Activated T-cell treated with anti-CD3 and anti-CD28 coated beads for 24 hours (primary cell): ENCODE data around the gene CRAT.
A peak's percentile ranks its signal among the peaks of the same experiment; 100 is the strongest.

Experiments used
- DNase-seq: peaks from one replicate; pipeline ENCODE4 v3.0.0-alpha.2; 2020; ENCODE audit warnings: low read depth

CRAT gene

GRCh38 chr9:129089246-129089645, 21.3 kb downstream of the CRAT start:
- DNase-seq: no peak

DNA sequence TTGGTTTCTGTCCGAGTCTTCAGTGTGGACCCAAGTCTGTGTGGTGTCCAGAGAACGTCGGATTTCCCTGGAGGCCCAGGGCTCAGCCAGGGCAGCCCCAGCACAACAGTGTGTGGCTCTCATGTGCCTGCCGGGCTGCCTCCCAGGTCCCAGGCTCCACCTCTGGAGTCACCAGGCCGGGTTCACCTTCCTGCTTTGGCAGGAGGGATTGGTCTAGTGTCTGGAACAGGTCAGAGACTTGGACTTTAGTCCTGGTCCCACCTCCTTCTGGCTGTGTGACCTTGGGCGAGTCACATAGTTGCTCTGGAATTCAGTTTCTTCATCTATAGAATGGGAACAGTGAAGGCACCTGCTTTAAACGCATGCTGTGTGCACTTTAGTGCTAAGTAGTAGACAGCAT, 26.5 kb downstream of the CRAT start:
- no peak for DNase-seq

- peak; percentile 14 for DNase-seq
Measured at GRCh38 chr9:129081388-129081904, 29.1 kb downstream of the CRAT start.

GRCh38 chr9:129080601-129081387, 29.8 kb downstream of the CRAT start, which contains the start of gene DOLPP1:
DOLPP1 (plus strand) TSS chr9:129081111; CDS start chr9:129081132, 21 bp downstream.
- peak; percentile 97 for DNase-seq

DNA sequence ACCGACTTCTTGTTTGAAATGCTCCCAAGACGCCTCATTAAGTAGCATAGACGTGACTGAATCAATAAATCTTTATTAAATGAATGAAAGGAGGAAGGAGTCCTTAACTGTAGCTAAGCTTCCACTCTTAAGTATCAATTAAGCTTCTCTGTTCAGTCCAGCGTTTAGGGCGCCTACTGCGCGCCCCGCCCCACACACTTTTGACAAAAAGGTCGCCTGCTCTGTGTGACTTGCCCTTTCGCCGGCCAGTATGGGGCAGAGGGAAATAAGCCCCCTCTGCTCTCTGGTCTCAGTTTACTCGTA, 30.3 kb downstream of the CRAT start:
- no peak for DNase-seq

DNA sequence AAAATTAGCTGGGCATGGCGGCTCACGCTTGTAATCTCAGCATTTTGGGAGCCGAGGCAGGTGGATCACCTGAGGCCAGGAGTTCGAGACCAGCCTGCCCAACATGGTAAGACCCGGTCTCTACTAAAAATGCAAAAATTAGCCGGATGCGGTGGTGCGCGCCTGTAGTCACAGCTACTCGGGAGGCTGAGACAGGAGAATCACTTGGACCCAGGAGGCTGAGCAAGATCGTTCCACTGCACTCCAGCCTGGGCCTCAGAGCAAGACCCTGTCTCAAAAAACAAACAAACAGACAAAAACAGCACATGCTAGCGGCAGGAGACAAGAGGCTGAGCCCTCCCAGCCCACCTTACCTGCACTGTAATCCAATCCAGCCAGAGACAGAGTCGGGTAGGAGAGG, 30.8 kb downstream of the CRAT start:
- DNase-seq: no peak

DNA sequence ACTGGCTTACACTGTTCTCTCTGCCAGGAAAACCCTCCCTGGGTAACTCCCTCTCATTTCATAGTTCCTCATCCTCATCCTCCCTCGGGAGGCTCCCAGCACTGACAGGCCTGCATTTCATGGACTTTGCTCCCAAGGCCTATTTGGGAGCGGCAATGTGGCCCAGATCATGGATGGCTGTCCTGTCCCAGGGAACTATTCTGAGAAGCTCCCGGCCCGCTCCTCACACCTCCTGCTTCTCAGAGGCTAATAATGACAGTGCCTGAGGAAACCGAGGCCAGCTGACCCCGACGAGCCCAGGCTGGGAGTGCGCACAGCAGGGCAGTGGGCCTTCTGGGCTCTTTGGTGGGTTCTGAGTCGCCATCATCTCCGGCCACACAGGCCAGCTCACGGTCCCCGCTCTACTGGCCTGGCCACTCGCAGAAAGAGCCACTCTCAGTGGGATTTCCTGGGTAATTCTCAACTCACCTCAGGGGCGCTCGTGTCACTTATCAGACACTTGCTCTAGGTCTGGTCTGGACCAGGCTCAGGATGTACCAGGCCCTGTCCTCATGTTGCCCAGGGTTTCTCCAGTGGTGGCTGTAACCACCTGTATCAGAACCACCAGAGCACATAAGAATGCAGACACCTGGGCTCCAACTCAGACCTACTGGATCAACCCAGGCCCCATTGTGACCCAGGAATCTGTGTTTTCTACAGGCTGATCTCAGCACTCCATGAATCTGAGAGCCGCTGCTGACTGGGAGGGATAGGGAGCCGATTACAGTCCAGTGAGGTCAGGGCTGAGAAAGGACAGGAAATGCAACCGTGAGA, 31.7 kb downstream of the CRAT start:
- no peak for DNase-seq

- DNase-seq: no peak
Measured at GRCh38 chr9:129077236-129077635, 33.4 kb downstream of the CRAT start.

DNA sequence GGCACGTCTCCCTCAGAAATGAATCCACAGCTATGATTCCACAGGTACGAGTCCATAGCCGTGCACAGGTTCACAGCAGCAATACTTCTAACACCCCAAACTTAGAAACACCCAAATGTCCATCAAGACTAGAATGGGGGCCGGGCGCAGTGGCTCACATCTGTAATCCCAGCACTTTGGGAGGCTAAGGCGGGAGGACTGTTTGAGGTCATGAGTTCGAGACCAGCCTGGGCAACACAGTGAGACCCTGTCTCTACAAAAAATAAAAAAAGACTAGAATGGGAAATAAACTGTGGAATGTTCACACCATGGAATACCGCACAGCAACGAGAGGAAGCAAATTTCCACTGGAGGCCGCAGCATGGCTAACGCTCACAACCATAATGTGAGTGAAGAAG, 34.0 kb downstream of the CRAT start:
- DNase-seq: no peak

GRCh38 chr9:129075996-129076639, 34.5 kb downstream of the CRAT start:
- no peak for DNase-seq

DNA sequence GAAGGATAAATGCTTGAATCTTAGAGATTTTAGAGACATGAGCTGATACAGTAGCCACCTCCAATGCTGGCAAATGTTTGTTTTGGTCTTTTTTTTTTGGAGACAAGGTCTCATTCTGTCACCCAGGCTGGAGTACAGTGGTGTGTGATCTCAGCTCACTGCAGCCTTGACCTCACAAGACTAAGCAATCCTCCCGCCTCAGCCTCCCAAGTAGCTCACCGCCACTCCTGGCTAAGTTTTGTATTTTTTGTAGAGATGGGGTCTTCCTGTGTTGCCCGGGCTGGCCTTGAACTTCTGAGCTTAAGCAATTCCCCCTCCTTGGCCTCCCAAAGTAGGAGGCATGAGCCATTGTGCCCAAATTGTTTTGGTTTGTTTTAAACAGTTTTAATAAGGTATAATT, 36.5 kb downstream of the CRAT start:
- no peak for DNase-seq

DNA sequence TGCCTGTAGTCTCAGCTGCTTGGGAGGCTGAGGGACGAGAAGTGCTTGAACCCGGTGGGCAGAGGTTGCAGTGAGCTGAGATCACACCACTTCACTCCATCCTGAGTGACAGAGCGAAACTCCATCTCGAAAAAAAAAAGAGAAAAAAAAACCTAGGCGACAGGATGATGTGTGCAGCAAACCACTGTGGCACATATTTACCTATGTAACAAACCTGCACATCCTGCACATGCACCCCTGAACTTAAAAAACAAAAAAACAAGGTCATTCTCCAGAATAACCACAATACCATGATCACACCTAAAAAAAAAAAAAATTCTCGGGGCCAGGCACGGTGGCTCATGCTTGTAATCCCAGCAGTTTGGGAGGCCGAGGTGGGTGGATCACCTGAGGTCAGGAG, 37.2 kb downstream of the CRAT start:
- DNase-seq: no peak

DNA sequence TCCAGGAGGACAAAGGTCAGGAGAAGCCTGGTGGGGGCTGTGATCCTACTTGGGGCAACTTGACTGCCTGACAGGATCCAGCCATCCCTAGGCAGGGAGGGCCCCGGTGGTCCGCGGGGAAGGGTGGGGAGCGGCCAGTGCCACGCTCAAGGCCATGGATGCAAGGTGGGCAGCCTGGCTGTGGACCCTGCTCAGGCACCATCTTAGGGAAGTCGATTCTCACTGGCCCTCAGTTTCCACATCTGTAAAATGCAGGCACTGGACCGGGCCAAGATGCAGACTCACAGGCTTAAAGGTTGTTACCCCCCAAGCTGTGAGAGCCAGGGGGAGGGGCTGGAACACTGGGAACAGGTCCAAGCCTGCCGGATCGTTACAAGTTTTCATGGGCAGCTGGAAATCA, 38.4 kb downstream of the CRAT start:
- no peak for DNase-seq

- DNase-seq: no peak
Measured at GRCh38 chr9:129071526-129072126, 39.0 kb downstream of the CRAT start.

- DNase-seq: no peak
Measured at GRCh38 chr9:129070696-129071525, 39.7 kb downstream of the CRAT start.

DNA sequence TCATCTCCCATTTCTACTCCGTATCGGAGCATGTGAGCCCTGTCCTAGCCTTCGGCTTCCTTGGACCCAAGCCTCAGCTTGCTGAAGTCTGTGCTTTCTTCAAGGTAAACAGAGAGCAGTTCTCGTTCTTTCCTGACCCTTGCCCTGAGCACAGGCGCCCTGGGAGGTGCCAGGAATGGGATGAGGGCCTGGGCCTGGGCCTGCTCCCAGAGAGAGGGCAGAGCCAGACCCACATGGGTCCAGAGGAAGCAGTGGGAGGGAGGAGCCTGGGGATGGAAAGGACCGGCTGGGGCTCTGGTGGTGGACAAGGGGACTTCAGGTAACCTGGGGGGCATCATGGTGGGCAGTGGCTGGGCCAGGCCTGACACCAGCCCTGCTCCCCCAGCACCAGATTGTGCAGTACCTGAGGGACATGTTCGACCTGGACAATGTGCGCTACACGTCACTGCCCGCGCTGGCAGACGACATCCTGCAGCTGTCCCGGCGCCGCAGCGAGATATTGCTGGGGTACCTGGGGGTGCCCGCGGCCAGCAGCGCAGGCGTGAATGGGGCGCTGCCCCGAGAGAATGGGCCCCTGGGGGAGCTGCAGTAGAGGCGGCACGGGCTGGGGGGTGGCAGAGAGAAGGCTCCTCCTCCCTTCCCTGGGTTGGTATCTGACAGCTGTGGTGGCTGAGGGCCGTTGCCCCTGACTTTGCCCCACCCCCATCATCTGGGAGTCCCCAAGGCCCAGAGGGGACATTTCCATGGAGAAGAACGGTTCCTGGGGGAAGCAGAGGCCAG, 40.5 kb downstream of the CRAT start:
- DNase-seq: no peak

DNA sequence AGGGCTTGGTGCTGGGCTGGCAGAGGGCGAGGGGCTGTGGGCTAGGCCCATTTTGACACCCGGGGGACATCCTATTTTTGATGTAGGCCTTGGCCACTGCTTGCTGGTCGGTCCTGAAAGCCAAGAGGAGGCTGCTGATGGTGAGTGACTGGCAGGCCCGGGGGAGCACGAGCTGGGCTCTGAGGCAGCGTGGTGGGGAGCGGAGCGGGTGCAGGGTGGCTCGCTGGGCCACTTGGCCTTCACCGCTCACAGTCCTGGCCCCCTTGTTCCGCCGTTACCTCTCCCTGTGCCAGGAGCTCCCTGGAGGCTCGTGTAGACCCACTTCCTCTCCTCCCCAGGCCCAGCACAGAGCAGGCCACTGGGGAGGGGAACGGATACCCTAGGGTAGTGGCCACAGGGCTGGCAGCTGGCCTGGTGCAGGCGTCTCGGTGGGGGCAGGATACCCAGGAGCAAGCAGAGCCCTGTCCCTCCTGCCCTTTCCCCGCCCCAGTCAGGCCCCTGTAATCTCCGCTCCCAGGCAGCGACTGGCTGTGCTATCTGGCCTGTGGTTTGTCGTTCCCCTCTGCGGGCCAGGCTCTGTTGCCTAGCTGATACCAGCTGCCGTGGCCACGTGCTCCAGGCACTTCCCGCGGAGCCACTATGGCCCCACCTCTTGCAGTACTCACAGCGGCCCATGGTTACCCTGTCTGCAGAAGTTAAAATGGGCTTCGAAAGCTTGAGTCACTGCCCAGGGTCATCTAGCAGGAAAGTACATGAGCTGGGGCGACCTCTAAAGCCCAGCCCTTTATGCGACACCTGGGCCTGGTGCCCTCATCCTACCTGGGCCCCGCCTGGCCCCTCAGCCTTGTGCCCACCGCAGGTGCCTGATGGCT, 41.4 kb downstream of the CRAT start:
- peak; percentile 40 for DNase-seq

GRCh38 chr9:129068110-129068509, 42.5 kb downstream of the CRAT start:
- DNase-seq: no peak

GRCh38 chr9:129064499-129064908, 46.1 kb downstream of the CRAT start:
- DNase-seq: no peak

DNA sequence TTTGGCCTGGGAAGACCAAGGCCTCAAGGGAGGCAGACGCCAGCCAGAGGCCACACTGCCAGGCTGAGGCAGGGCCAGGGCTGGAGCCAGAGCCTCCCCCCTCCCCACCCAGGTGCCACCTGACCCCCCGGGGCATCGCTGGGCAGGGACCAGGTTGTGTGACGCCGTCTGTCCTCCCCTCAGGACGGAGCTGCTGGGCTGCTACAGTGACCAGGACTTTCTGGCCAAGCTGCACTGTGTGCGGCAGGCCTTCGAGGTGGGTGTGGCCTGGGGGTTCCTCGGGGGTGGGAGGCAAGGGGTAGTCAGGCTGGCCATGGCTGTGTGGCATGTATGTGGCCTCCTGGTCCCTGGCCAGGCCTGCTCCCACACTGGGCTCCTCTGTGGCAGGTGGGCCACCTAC, 47.5 kb downstream of the CRAT start:
- DNase-seq: no peak
